Stimulated activated naive CD8-positive, alpha-beta T cell treated with anti-CD3 and anti-CD28 coated beads, Interleukin-15, Interleukin-2, amounts not matched to agents 100 ng/mL and 50 ng/mL, for 24 hours (primary cell): ENCODE data around the gene TGM6.

ENCODE experiments used
- H3K27ac Mint-ChIP-seq: one replicate; pipeline ENCODE4 v1.8.0; 2021; ENCODE audit warnings: mild to moderate bottlenecking, mixed read lengths
- H3K27me3 Mint-ChIP-seq: one replicate; pipeline ENCODE4 v1.8.0; 2021; ENCODE audit warnings: mixed read lengths
- H3K36me3 Mint-ChIP-seq: one replicate; pipeline ENCODE4 v1.8.0; 2021; ENCODE audit warnings: low read depth, mixed read lengths
- H3K4me1 Mint-ChIP-seq: one replicate; pipeline ENCODE4 v1.8.0; 2021; ENCODE audit warnings: low read depth, mixed read lengths
- H3K4me3 Mint-ChIP-seq: one replicate; pipeline ENCODE4 v1.8.0; 2021; ENCODE audit warnings: mild to moderate bottlenecking, mixed read lengths
- H3K9me3 Mint-ChIP-seq: one replicate; pipeline ENCODE4 v1.8.0; 2021; ENCODE audit warnings: mixed read lengths

Gene TGM6

GRCh38 chr20:2379511-2380229, 1.0 kb upstream of the TGM6 start:
- Mint-ChIP-seq H3K36me3 (no peaks in the 10 kb centered on the region), H3K4me1 (peaks cover 18% of the 10 kb centered on the region), H3K4me3 (no peak overlapping the region), H3K27me3 (peaks cover 18% of the 10 kb centered on the region), H3K9me3 (no peaks in the 10 kb centered on the region), H3K27ac (no peak overlapping the region)

GRCh38 chr20:2381303-2381702, 602 bp downstream of the TGM6 start:
- H3K4me1 Mint-ChIP-seq, result peaks cover 18% of the 10 kb centered on the region
- no peak overlapping the region for H3K27ac Mint-ChIP-seq
- H3K36me3 Mint-ChIP-seq, result no peaks in the 10 kb centered on the region
- no peak overlapping the region for H3K4me3 Mint-ChIP-seq
- H3K9me3 Mint-ChIP-seq, result no peaks in the 10 kb centered on the region
- H3K27me3 Mint-ChIP-seq, result peaks cover 18% of the 10 kb centered on the region

- Mint-ChIP-seq H3K9me3 (no peaks in the 10 kb centered on the region), H3K4me3 (no peak overlapping the region), H3K4me1 (peaks cover 22% of the 10 kb centered on the region), H3K27me3 (peaks cover 16% of the 10 kb centered on the region), H3K36me3 (no peaks in the 10 kb centered on the region), H3K27ac (no peak overlapping the region)
Measured at GRCh38 chr20:2382833-2383232, 2.1 kb downstream of the TGM6 start.

DNA sequence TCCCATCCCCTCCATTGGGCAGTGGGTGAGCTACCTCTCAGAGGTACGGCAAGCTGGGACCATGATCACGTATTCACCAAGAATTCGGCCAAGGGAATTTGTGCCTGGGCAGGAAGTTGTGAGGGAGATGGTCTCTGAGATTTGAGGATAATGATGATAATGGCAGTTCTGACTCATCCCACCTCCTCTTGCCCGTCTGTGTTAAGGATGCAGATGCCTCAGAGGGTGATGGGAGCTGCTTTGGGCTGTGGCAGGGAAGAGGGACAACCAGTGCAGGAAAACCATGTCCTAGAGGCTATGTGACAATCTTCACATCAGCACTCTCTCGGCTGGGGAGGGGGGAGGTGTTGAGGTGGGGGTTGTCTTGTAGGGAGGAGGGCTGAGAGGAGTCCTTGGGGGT, 4.3 kb downstream of the TGM6 start:
- Mint-ChIP-seq H3K36me3 (no peaks in the 10 kb centered on the region), H3K9me3 (peaks cover 5% of the 10 kb centered on the region), H3K27ac (no peak overlapping the region), H3K4me3 (no peak overlapping the region), H3K27me3 (peaks cover 12% of the 10 kb centered on the region), H3K4me1 (peaks cover 5% of the 10 kb centered on the region)

DNA sequence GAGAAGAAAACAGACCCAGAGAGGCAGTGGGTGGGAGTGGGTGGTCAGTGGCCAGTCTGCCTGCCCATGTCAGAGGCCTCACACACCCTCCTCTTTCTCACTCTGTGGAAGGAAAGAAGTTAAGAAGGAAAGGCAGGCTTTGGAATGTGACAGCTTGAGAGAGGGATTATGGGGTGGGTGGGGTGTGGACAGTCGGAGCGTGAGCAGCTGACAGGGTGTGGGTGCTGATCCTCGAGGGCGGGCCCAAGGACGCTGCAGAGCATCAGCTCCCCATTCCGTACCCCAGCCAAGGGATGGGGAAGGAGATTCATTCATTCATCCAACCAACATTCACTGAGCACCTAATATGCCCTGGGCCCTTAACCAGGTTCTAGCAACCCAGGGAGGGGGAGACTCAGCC, 4.8 kb downstream of the TGM6 start:
- peaks cover 4% of the 10 kb centered on the region for H3K4me1 Mint-ChIP-seq
- H3K27ac Mint-ChIP-seq, result no peak overlapping the region
- H3K36me3 Mint-ChIP-seq, result no peaks in the 10 kb centered on the region
- peaks cover 13% of the 10 kb centered on the region for H3K27me3 Mint-ChIP-seq
- no peak overlapping the region for H3K4me3 Mint-ChIP-seq
- H3K9me3 Mint-ChIP-seq, result peaks cover 5% of the 10 kb centered on the region

DNA sequence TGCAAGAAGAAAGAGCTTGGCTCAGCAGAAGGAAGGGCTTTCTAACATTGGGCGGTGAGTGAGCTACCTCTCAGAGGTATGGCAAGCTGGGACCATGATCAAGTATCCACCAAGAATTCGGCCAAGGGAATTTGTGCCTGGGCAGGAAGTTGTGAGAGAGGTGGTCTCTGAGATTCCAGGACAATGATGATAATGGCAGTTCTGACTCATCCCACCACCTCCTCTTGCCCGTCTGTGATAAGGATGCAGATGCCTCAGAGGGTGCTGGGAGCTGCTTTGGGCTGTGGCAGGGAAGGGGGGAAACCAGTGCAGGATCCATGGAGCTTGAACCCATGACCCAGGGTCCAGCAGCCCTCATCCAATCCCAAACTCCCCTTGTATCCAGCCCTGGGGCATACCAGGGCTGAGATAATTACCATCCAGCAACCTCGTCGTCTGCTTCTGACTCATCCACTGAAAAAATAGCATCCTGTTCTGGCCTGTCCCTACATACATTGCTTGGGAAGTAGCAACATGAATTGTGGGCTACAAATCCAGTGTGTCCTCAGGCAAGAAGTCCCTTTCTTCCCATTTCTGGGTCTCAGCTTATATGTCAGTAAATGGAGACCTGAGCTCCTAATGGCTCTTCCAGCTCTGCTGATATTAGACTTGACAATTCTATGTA, 5.9 kb downstream of the TGM6 start:
- Mint-ChIP-seq H3K4me1 (peaks cover 16% of the 10 kb centered on the region), H3K9me3 (peaks cover 5% of the 10 kb centered on the region), H3K4me3 (no peak overlapping the region), H3K36me3 (no peaks in the 10 kb centered on the region), H3K27ac (no peak overlapping the region), H3K27me3 (peaks cover 13% of the 10 kb centered on the region)

DNA sequence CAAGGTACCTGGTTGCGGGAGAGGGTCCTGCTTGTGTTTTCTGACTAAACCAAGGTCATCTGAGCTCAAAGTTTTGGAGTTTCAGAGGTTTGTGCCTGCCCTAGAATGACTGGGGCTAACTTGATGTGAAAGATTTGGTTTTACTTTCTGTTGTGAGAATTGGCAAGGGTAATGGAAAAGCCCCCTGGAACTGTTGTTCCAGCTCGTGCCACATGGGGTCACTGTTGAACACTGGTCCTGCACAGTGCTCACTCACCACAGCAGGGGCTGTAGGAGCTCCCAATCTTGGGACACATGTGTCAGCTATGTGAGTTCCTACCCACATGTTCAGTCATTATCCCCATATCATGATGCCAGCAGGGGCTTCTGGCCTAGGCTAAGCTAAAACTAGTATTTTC, 6.5 kb downstream of the TGM6 start:
- peaks cover 5% of the 10 kb centered on the region for H3K9me3 Mint-ChIP-seq
- no peaks in the 10 kb centered on the region for H3K36me3 Mint-ChIP-seq
- peaks cover 16% of the 10 kb centered on the region for H3K4me1 Mint-ChIP-seq
- H3K4me3 Mint-ChIP-seq, result no peak overlapping the region
- no peak overlapping the region for H3K27ac Mint-ChIP-seq
- peaks cover 13% of the 10 kb centered on the region for H3K27me3 Mint-ChIP-seq

- Mint-ChIP-seq H3K27ac (no peak overlapping the region), H3K27me3 (peaks cover 13% of the 10 kb centered on the region), H3K4me1 (peaks cover 16% of the 10 kb centered on the region), H3K9me3 (peaks cover 5% of the 10 kb centered on the region), H3K4me3 (no peak overlapping the region), H3K36me3 (no peaks in the 10 kb centered on the region)
Measured at GRCh38 chr20:2387580-2387979, 6.9 kb downstream of the TGM6 start.

DNA sequence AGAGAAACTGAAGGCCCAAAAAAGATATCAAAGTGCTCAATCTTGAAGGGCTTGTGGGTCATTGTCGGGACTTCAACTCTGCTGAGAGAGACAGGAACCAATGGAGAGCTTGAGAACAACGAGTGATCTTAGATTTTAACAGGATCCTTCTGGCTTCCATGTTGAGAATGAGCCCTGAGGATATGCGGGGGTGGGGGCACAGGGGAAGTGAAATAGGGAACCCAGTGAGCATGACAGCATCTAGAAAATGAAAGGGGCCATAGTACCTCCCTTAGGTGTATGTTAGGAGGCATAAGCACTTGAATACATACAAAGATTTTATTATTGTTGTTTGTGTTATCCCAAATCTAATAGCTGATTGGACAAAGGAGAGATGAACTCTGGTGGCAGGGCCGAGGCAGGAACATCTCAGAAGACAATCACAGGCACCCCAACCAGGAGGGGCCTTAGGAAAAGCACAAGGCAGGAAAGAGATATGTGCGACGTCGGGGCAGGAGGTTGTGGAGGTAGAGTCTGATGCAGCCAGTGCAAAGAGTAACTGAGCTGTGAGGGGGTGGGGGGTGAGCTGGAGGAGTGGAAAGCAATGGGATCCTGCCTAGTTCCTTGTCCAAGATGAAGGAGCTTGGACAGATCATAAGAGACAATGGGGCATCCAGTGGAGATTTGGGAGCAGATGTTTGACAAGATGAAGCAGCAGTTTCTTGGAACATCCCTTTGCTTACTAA, 10.4 kb downstream of the TGM6 start:
- Mint-ChIP-seq H3K4me3 (no peak overlapping the region), H3K9me3 (peaks cover 5% of the 10 kb centered on the region), H3K27me3 (peaks cover 5% of the 10 kb centered on the region), H3K27ac (no peak overlapping the region), H3K4me1 (peaks cover 16% of the 10 kb centered on the region), H3K36me3 (no peaks in the 10 kb centered on the region)

GRCh38 chr20:2394411-2395055, 13.8 kb downstream of the TGM6 start:
- H3K9me3 Mint-ChIP-seq, result no peaks in the 10 kb centered on the region
- H3K4me3 Mint-ChIP-seq, result no peak overlapping the region
- H3K27me3 Mint-ChIP-seq, result peaks cover 3% of the 10 kb centered on the region
- no peak overlapping the region for H3K27ac Mint-ChIP-seq
- no peaks in the 10 kb centered on the region for H3K36me3 Mint-ChIP-seq
- peaks cover 12% of the 10 kb centered on the region for H3K4me1 Mint-ChIP-seq

DNA sequence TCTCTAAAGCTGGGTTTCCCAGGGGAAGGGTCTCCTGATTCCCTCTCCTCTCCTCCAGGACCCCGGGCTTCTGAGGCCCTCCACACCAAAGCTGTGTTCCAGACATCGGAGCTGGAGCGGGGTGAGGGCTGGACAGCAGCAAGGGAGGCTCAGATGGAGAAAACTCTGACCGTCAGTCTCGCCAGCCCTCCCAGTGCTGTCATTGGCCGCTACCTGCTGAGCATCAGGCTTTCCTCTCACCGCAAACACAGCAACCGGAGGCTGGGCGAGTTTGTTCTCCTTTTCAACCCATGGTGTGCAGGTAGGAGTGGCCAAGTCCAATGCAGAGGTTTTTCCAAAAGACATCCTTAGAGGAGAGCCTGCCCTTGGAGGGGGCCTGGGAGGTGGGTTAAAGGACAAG, 14.4 kb downstream of the TGM6 start:
- Mint-ChIP-seq H3K27me3 (peaks cover under 1% of the 10 kb centered on the region), H3K36me3 (no peaks in the 10 kb centered on the region), H3K4me3 (no peak overlapping the region), H3K27ac (no peak overlapping the region), H3K4me1 (peaks cover 12% of the 10 kb centered on the region), H3K9me3 (no peaks in the 10 kb centered on the region)

GRCh38 chr20:2396241-2396814, 15.6 kb downstream of the TGM6 start:
- H3K4me1 Mint-ChIP-seq, result peaks cover 4% of the 10 kb centered on the region
- no peaks in the 10 kb centered on the region for H3K36me3 Mint-ChIP-seq
- no peak overlapping the region for H3K4me3 Mint-ChIP-seq

GRCh38 chr20:2397091-2397490, 16.4 kb downstream of the TGM6 start:
- no peaks in the 10 kb centered on the region for H3K27me3 Mint-ChIP-seq
- no peak overlapping the region for H3K27ac Mint-ChIP-seq
- H3K4me3 Mint-ChIP-seq, result no peak overlapping the region
- H3K9me3 Mint-ChIP-seq, result no peaks in the 10 kb centered on the region
- H3K4me1 Mint-ChIP-seq, result no peaks in the 10 kb centered on the region
- H3K36me3 Mint-ChIP-seq, result no peaks in the 10 kb centered on the region

More at GRCh38 chr20:2396241-2396814, 15.6 kb downstream of the TGM6 start:
- Mint-ChIP-seq H3K27ac (no peak overlapping the region), H3K9me3 (no peaks in the 10 kb centered on the region), H3K27me3 (no peaks in the 10 kb centered on the region)

DNA sequence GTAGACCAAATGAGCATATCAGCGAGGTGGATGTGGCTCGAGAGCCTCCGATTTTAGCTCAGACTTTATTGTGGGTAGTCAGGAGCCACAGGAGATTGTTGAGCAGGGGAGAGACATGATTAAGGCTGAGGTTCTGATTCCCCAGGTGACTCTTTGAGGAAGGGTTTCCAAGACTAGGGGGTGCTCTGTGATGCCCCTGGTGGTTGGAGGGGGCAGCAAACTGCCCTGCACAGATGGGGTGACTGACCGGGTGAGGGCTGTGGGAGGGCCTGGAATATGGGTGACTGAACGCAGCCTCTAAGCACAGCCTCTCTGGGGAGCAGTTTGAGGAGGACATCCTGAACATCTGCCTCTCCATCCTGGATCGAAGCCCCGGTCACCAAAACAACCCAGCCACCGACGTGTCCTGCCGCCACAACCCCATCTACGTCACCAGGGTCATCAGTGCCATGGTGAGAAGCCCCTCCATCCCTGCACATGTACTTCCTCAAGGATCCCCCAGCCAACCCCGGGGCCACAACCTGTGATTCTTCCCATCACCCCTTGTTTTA, 17.0 kb downstream of the TGM6 start:
- Mint-ChIP-seq H3K4me3 (no peak overlapping the region), H3K36me3 (no peaks in the 10 kb centered on the region), H3K27me3 (no peaks in the 10 kb centered on the region), H3K27ac (no peak overlapping the region), H3K9me3 (no peaks in the 10 kb centered on the region), H3K4me1 (no peaks in the 10 kb centered on the region)
